Natural killer cell (primary cell): ENCODE measurements around the gene AKIRIN2. TPM values are rescaled to one million over a fixed set of nuclear protein-coding genes. Genes with fewer than 3 reads are reported as not detected.
"Not testable (repeated sequence)": the region's sequence is repeated elsewhere in the genome, so short reads cannot be mapped to it uniquely, and the experiment has no call there.

Experiments
- ATAC-seq, 3 donors: fragments of 150-1000 bp in 2 of 3; fragments of 200-7000 bp in 1 of 3; cut with Tn5 transposase; 1 replicate in 1 of 3; 2 replicates in 2 of 3; pipeline ENCODE4 v1.10.0; 2021; ENCODE audit warnings: mild to moderate bottlenecking in 2 of 3, moderate library complexity in 2 of 3
- DNase-seq, 2 donors: peaks; one replicate each; pipeline versions ENCODE4 v3.0.0 to v3.0.0-alpha.2; 2013 to 2021; ENCODE audit warnings: mixed read lengths in 1 of 2
- H3K27ac ChIP-seq: one replicate; pipeline ENCODE4 v1.5.1; 2013; ENCODE audit warnings: mild to moderate bottlenecking, low read length
- H3K27me3 ChIP-seq: one replicate; pipeline ENCODE4 v1.6.1; 2013; ENCODE audit warnings: low read length; ENCODE audit not compliant: control insufficient read depth, insufficient read depth
- H3K36me3 ChIP-seq: one replicate; pipeline ENCODE4 v1.6.1; 2013; ENCODE audit warnings: low read length; ENCODE audit not compliant: control insufficient read depth, insufficient read depth
- H3K4me1 ChIP-seq: one replicate; pipeline ENCODE4 v1.6.1; 2013; ENCODE audit warnings: low read length; ENCODE audit not compliant: control insufficient read depth, insufficient read depth
- H3K4me3 ChIP-seq: one replicate; pipeline ENCODE4 v1.5.1; 2013; ENCODE audit warnings: low read length
- H3K9me3 ChIP-seq: one replicate; pipeline ENCODE4 v1.6.1; 2013; ENCODE audit warnings: low read length; ENCODE audit not compliant: control insufficient read depth, insufficient read depth
- H3K27ac Mint-ChIP-seq, 2 donors: one replicate each; pipeline ENCODE4 v1.8.0; 2022; ENCODE audit warnings: mild to moderate bottlenecking in 2 of 2, mixed read lengths in 2 of 2, moderate library complexity in 1 of 2
- H3K27me3 Mint-ChIP-seq, 2 donors: one replicate each; pipeline ENCODE4 v1.8.0; 2022; ENCODE audit warnings: low read depth in 2 of 2, mixed read lengths in 2 of 2
- H3K36me3 Mint-ChIP-seq: one replicate; pipeline ENCODE4 v1.8.0; 2022; ENCODE audit warnings: mixed read lengths
- H3K4me1 Mint-ChIP-seq, 2 donors: one replicate each; pipeline ENCODE4 v1.8.0; 2022; ENCODE audit warnings: mixed read lengths in 2 of 2
- H3K4me3 Mint-ChIP-seq: one replicate; pipeline ENCODE4 v1.8.0; 2022; ENCODE audit warnings: mild to moderate bottlenecking, moderate library complexity, mixed read lengths
- H3K9me3 Mint-ChIP-seq, 2 donors: one replicate each; pipeline ENCODE4 v1.8.0; 2022; ENCODE audit warnings: mixed read lengths in 2 of 2
- CTCF ChIP-seq: fragments of 200-600 bp; IDR thresholded peaks from one replicate; pipeline ENCODE4 v1.8.0; 2022; ENCODE audit warnings: antibody characterized with exemption
- WGBS: methylation state at CpG from one replicate; pipeline ENCODE4 v1.1.7; 2013; ENCODE audit warnings: missing lambda C conversion rate; ENCODE audit not compliant: insufficient coverage; 5-methylcytosine and 5-hydroxymethylcytosine counted together
- intact Hi-C: fragments of 100-400 bp; cut with micrococcal nuclease; formaldehyde crosslinking; loops from one replicate; pipeline ENCODE4 v1.14.2; 2022
- total RNA-seq, 4 donors: library from RNA; stranded (reverse); fragments of 120-200 nt in 1 of 4; gene quantifications; one replicate each; pipeline versions ENCODE4 v1.2.3 to v1.2.4, GENCODE V29; 2013 to 2022

AKIRIN2 gene
- total RNA-seq, 3 donors from 2014 or later (not counting 1 experiment from before 2014, with no cell fraction given): 102 to 156 (median 108) TPM

DNA sequence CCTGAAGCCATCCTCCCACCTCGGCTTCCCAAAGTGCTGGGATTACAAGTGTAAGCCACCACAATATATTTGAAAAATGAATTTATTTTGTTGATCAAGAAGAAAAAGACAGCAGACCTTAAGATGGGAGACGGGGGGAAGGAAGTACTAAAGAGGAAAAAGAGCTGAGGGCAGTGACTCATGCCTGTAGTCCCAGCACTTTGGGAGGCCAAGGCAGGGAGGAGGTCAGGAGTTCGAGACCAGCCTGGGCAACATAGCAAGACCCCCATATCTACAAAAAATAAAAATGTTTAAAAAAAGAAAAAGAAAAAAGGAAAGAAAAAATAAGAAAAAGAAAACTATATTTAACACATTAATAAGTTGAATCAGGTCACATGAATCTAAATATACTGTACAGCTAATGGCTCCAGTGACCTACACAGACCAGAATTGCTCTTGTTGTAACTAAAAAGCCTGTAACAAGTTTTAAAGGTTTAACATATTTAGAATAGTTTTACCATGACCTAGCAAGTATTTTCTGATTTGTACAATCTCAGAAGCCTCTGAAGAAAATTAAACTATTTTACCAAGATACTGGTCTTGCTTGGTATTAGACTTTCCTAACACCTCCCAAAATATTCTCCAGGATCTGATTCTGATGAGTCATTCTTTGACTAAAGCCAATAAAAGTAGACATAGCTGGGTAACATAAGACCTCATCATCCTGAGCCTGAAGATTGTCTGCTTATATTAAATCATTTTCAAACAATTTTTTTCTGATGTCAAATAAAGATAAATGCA lies 4.3 kb upstream of the AKIRIN2 start:
- H3K4me1 Mint-ChIP-seq: peaks cover 11% of the 10 kb centered on the region in 2 donors
- no peak overlapping the region for H3K27ac ChIP-seq
- H3K4me1 ChIP-seq: no peaks in the 10 kb centered on the region
- TF ChIP-seq CTCF: no peak
- no peaks in the 10 kb centered on the region for H3K27me3 Mint-ChIP-seq
- H3K4me3 ChIP-seq: no peak overlapping the region
- no peaks in the 10 kb centered on the region for H3K9me3 ChIP-seq
- ATAC-seq: no peak
- H3K9me3 Mint-ChIP-seq: no peaks in the 10 kb centered on the region
- H3K36me3 ChIP-seq: no peaks in the 10 kb centered on the region
- no peak overlapping the region for H3K27ac Mint-ChIP-seq
- H3K27me3 ChIP-seq: no peaks in the 10 kb centered on the region
- DNase-seq: no peak
- H3K36me3 Mint-ChIP-seq: no peaks in the 10 kb centered on the region
- WGBS: 69% methylated on average over 2 of the region's 3 CpGs
- no peak overlapping the region for H3K4me3 Mint-ChIP-seq
- intact Hi-C loops: loop anchor here (10.0 kb wide), 1 partner anchor 382 kb away; the partner anchor contains the start of genes GJB7 and SMIM8

DNA sequence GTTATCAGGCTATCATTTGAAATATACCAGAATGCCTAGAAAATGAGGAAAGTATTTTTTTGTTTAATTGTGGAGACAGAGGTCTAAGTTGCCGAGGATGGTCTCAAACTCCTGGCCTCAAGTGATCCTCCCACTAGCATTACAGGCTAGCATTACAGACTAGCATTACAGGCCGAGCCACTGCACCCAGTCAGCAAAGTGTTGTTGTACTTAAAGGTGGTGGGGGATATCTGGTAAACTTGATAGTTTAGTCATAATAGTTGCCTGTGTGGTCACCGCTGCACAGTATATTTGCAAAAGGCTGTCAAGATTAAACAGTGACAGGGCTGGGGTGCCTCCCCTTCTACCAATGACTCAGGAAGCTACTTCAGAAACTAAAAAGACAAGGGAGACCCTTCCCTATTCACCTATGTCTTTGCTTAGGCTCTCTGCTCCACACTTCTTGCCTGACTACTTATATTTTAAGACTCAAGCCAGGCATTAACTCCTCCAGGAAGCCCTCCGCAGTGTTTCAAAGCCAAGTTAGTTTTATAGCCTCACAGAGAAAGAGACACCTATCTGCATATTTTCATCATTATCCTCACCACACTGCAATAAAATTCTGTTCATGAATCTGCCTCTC lies 3.1 kb upstream of the AKIRIN2 start:
- Mint-ChIP-seq H3K36me3 (no peaks in the 10 kb centered on the region), H3K9me3 (no peaks in the 10 kb centered on the region), H3K4me3 (no peak overlapping the region), H3K27ac (no peak overlapping the region), H3K27me3 (no peaks in the 10 kb centered on the region), H3K4me1 (peaks cover 22% of the 10 kb centered on the region in 2 donors)
- no peak for DNase-seq
- no peaks in the 10 kb centered on the region for H3K9me3 ChIP-seq
- H3K36me3 ChIP-seq: no peaks in the 10 kb centered on the region
- intact Hi-C loops: loop anchor here (10.0 kb wide), 1 partner anchor 380 kb away; the partner anchor contains the start of genes GJB7 and SMIM8
- H3K27me3 ChIP-seq: no peaks in the 10 kb centered on the region
- TF ChIP-seq CTCF: no peak
- H3K4me1 ChIP-seq: no peaks in the 10 kb centered on the region
- no peak overlapping the region for H3K4me3 ChIP-seq
- H3K27ac ChIP-seq: no peak overlapping the region
- WGBS: 70% methylated on average over 3 of the region's 4 CpGs
- no peak for ATAC-seq

- intact Hi-C loops: loop anchor here (5.0 to 10.0 kb wide), 3 partner anchors 39 to 1379 kb away; partner anchors contain the start of genes GJB7, PNRC1 and SMIM8
- not testable (repeated sequence) for ATAC-seq, H3K36me3 Mint-ChIP-seq, H3K4me1 ChIP-seq, H3K9me3 Mint-ChIP-seq, H3K9me3 ChIP-seq, H3K27me3 Mint-ChIP-seq, DNase-seq, H3K36me3 ChIP-seq, H3K27me3 ChIP-seq, H3K4me3 ChIP-seq
- Mint-ChIP-seq H3K4me3 (peak overlapping the region; percentile 99), H3K27ac (peak overlapping the region; percentile 94 to 98), H3K4me1 (peaks cover 43% of the 10 kb centered on the region in 2 donors)
- peak overlapping the region; percentile 97 for H3K27ac ChIP-seq
- WGBS: 86% methylated on average over 18 of the region's 19 CpGs
Measured at GRCh38 chr6:87703039-87703438, 1.0 kb upstream of the AKIRIN2 start.

DNA sequence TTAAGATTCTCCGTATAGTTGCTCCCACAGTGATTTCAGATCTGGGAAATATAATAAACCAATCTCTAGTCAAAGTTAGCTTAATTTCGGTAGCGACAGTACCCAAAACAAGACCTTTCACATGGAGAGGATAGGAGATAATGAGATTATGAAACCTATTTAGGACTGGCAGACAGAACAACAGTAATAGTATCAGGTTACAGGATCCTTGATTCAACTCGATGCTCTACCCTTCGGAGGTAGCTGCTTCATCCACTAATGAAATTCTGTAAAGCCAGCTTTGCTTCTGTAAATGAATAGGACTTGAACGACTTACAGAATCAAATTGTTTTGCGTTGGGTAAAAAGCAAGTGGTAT lies 534 bp upstream of the AKIRIN2 start:
- H3K4me3 ChIP-seq: peak overlapping the region; percentile 87
- no peaks in the 10 kb centered on the region for H3K9me3 ChIP-seq
- H3K27ac Mint-ChIP-seq: peak overlapping the region; percentile 94 to 98
- peak overlapping the region; percentile 99 for H3K4me3 Mint-ChIP-seq
- no peaks in the 10 kb centered on the region for H3K36me3 ChIP-seq
- no peaks in the 10 kb centered on the region for H3K9me3 Mint-ChIP-seq
- peaks cover 47 to 48% of the 10 kb centered on the region in 2 donors for H3K4me1 Mint-ChIP-seq
- DNase-seq: no peak
- H3K4me1 ChIP-seq: no peaks in the 10 kb centered on the region
- peak overlapping the region; percentile 97 for H3K27ac ChIP-seq
- no peaks in the 10 kb centered on the region for H3K27me3 ChIP-seq
- 8% methylated on average over 5 of the region's 7 CpGs for WGBS
- intact Hi-C loops: loop anchor here (1.0 to 10.0 kb wide), 5 partner anchors 40 to 1380 kb away; partner anchors contain the start of genes GJB7, ORC3, PNRC1 and SLC35A1
- ATAC-seq: no peak
- TF ChIP-seq CTCF: no peak
- no peaks in the 10 kb centered on the region for H3K27me3 Mint-ChIP-seq
- no peaks in the 10 kb centered on the region for H3K36me3 Mint-ChIP-seq
